Common myeloid progenitor, CD34-positive (primary cell): ENCODE results near the gene CHST13.

Experiments
- CTCF ChIA-PET: fragments of 350-600 bp; sonication (Branson Sonifier 250); formaldehyde crosslinking; loops from one replicate; lab custom pipeline; 2021; ENCODE audit warnings: antibody characterized with exemption; lab: Charles Lee
- POLR2A ChIA-PET: fragments of 350-600 bp; sonication (Branson Sonifier 250); formaldehyde crosslinking; loops from one replicate; lab custom pipeline; 2021; ENCODE audit warnings: antibody characterized with exemption; lab: Charles Lee
- DNase-seq, 3 donors: peaks; one replicate each; pipeline versions ENCODE4 v3.0.0 to v3.0.0-alpha.2; 2013
- H3K27ac ChIP-seq, 2 experiments: 1 replicate in 1 of 2; 2 replicates in 1 of 2; pipeline ENCODE4 v1.7.0; 2013; ENCODE audit warnings: inconsistent platforms in 2 of 2, low read length in 2 of 2, mild to moderate bottlenecking in 2 of 2, low read depth in 1 of 2, moderate library complexity in 1 of 2; ENCODE audit not compliant: severe bottlenecking in 2 of 2, insufficient read depth in 1 of 2, poor library complexity in 1 of 2
- H3K27me3 ChIP-seq, 5 experiments: replicated peaks in 2 of 5; 1 replicate in 3 of 5; 2 replicates in 2 of 5; pipeline versions ENCODE4 v1.6.1 to v1.7.0; 2013; ENCODE audit warnings: low read length in 4 of 5, mild to moderate bottlenecking in 2 of 5, moderate library complexity in 2 of 5, inconsistent platforms in 1 of 5; ENCODE audit not compliant: insufficient read depth in 5 of 5, control insufficient read depth in 4 of 5
- H3K36me3 ChIP-seq, 4 experiments: 1 replicate in 2 of 4; 2 replicates in 2 of 4; pipeline versions ENCODE4 v1.6.1 to v1.7.0; 2013; ENCODE audit warnings: low read length in 3 of 4, control low read depth in 1 of 4, mild to moderate bottlenecking in 1 of 4; ENCODE audit not compliant: control insufficient read depth in 4 of 4, insufficient read depth in 4 of 4
- H3K4me1 ChIP-seq, 4 experiments: 1 replicate in 3 of 4; 2 replicates in 1 of 4; pipeline versions ENCODE4 v1.6.1 to v1.7.1; 2013; ENCODE audit warnings: low read length in 3 of 4, mild to moderate bottlenecking in 3 of 4, control low read depth in 1 of 4, inconsistent platforms in 1 of 4, moderate library complexity in 1 of 4; ENCODE audit not compliant: control insufficient read depth in 4 of 4, insufficient read depth in 4 of 4; ENCODE audit errors: control extremely low read depth in 1 of 4
- H3K4me3 ChIP-seq, 7 experiments: 1 replicate in 4 of 7; 2 replicates in 3 of 7; pipeline versions ENCODE4 v1.5.1 to v1.7.0; 2013; ENCODE audit warnings: mild to moderate bottlenecking in 7 of 7, low read length in 6 of 7, moderate library complexity in 6 of 7, inconsistent platforms in 2 of 7, low read depth in 2 of 7, control low read depth in 1 of 7; ENCODE audit not compliant: insufficient read depth in 4 of 7, control insufficient read depth in 1 of 7; ENCODE audit errors: extremely low read depth in 1 of 7
- H3K9me3 ChIP-seq, 5 experiments: 1 replicate in 4 of 5; 2 replicates in 1 of 5; pipeline versions ENCODE4 v1.6.1 to v1.7.1; 2013; ENCODE audit warnings: low read length in 4 of 5, mild to moderate bottlenecking in 2 of 5, inconsistent platforms in 1 of 5, low read depth in 1 of 5, moderate library complexity in 1 of 5; ENCODE audit not compliant: control insufficient read depth in 4 of 5, insufficient read depth in 2 of 5; ENCODE audit errors: control extremely low read depth in 1 of 5
- WGBS: methylation state at CpG from one replicate; pipeline ENCODE4 v1.1.5; 2013; ENCODE audit not compliant: insufficient coverage; 5-methylcytosine and 5-hydroxymethylcytosine counted together

Gene CHST13

GRCh38 chr3:126548556-126549466, 24.9 kb downstream of the CHST13 start:
- ChIA-PET CTCF (interaction anchor here (0.8 to 2.6 kb wide), 5 partner anchors 13 to 73 kb away, joined by 3 to 7 read pairs (median 5); no protein-coding TSS in a partner anchor), POLR2A (no interaction called here)
- Histone ChIP-seq H3K4me1 (peaks cover 0 to 62% (median 58%) of the 10 kb centered on the region in 4 experiments), H3K27ac (no peak overlapping the region), H3K9me3 (no peaks in the 10 kb centered on the region), H3K4me3 (no peak overlapping the region), H3K27me3 (no peaks in the 10 kb centered on the region), H3K36me3 (no peaks in the 10 kb centered on the region)
- no peak for DNase-seq
- WGBS, result 87% methylated on average over 7 of the region's 9 CpGs

DNA sequence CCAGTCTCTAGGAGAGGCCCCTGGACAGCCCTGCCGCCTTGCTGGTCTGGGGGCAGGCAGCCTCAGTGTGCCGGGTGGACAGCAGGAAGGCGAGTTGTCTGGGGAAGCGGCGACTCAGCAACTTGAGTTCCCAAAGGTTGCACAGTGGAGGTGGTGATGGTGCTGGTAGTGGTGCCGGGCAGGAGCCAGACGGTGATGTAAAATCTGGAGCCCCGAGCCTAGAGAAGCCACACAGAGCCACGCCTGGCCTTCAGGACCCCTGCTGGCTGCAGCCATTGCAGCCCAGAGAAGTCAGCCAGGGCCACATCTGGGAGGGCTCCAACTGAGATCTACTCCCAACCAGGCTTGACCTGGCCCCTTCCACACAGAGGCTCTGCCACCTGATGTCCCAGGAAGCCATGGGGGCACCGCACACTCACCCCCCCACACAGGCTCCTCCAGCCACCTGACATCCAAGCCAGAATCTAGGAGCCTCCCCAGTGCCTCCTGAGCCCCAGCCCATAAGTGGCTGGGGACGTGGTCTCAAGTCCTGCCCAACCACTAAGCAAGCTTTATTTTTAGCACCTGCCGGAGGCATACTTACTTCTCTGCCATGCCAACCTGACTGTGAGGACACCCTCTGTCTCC, 26.0 kb downstream of the CHST13 start:
- Histone ChIP-seq H3K4me3 (no peak overlapping the region), H3K27ac (no peak overlapping the region), H3K4me1 (peaks cover 0 to 50% (median 48%) of the 10 kb centered on the region in 4 experiments), H3K27me3 (no peaks in the 10 kb centered on the region), H3K9me3 (no peaks in the 10 kb centered on the region), H3K36me3 (no peaks in the 10 kb centered on the region)
- ChIA-PET POLR2A (no interaction called here), CTCF (interaction anchor here (0.7 to 2.3 kb wide), 5 partner anchors 12 to 72 kb away, joined by 3 to 19 read pairs (median 5); partner anchors contain the start of gene CHST13)
- 80% methylated on average over 12 of the region's 12 CpGs for WGBS
- no peak for DNase-seq

GRCh38 chr3:126550488-126551051, 26.6 kb downstream of the CHST13 start:
- ChIA-PET POLR2A (no interaction called here), CTCF (interaction anchor here (0.7 to 2.3 kb wide), 6 partner anchors 11 to 31 kb away, joined by 3 to 19 read pairs (median 5); partner anchors contain the start of gene CHST13)
- DNase-seq, result no peak
- no peaks in the 10 kb centered on the region for H3K27me3 ChIP-seq
- no peak overlapping the region for H3K27ac ChIP-seq
- WGBS, result 94% methylated on average over 10 of the region's 11 CpGs
- H3K36me3 ChIP-seq, result no peaks in the 10 kb centered on the region
- H3K4me1 ChIP-seq, result peaks cover 0 to 44% (median 42%) of the 10 kb centered on the region in 4 experiments
- no peak overlapping the region for H3K4me3 ChIP-seq
- no peaks in the 10 kb centered on the region for H3K9me3 ChIP-seq

- 60% methylated on average over 8 of the region's 13 CpGs for WGBS
- Histone ChIP-seq H3K4me1 (peaks cover 0 to 40% (median 37%) of the 10 kb centered on the region in 4 experiments), H3K36me3 (no peaks in the 10 kb centered on the region), H3K9me3 (no peaks in the 10 kb centered on the region), H3K4me3 (no peak overlapping the region), H3K27ac (no peak overlapping the region), H3K27me3 (no peaks in the 10 kb centered on the region)
- ChIA-PET CTCF (interaction anchor here (1.2 to 2.3 kb wide), 5 partner anchors 11 to 32 kb away, joined by 4 to 19 read pairs (median 5); partner anchors contain the start of gene CHST13), POLR2A (interaction anchor here (0.6 kb wide), 1 partner anchor 102 kb away, joined by 3 read pairs; no protein-coding TSS in a partner anchor)
- peak in 2 of 3 donors; percentile 46 to 57 for DNase-seq
Measured at GRCh38 chr3:126551121-126551838, 27.3 kb downstream of the CHST13 start.

GRCh38 chr3:126551839-126552687, 28.1 kb downstream of the CHST13 start:
- CTCF ChIA-PET, result interaction anchor here (0.6 to 2.2 kb wide), 8 partner anchors 14 to 74 kb away, joined by 3 to 19 read pairs (median 4); partner anchors contain the start of gene CHST13
- WGBS, result 97% methylated on average over 13 of the region's 17 CpGs

More at GRCh38 chr3:126551839-126552687, 28.1 kb downstream of the CHST13 start:
- POLR2A ChIA-PET, result interaction anchor here (0.6 kb wide), 1 partner anchor 101 kb away, joined by 3 read pairs; no protein-coding TSS in a partner anchor
- no peak for DNase-seq
- Histone ChIP-seq H3K4me3 (no peak overlapping the region), H3K27ac (no peak overlapping the region), H3K27me3 (no peaks in the 10 kb centered on the region), H3K36me3 (no peaks in the 10 kb centered on the region), H3K9me3 (no peaks in the 10 kb centered on the region), H3K4me1 (peaks cover 0 to 40% (median 37%) of the 10 kb centered on the region in 4 experiments)
